Measurements from ENCODE around the gene HNRNPUL2.

- TF ChIP-seq CTCF (IDR thresholded peaks at IDR 0.05; ENCODE audit: insufficient read depth, low read length, poor library complexity, severe bottlenecking) (no peak), EZH2phosphoT487 (conservative IDR thresholded peaks at IDR 0.05; ENCODE audit: low read length) (no peak)
These were observed 62.7 kb downstream of the HNRNPUL2 start for GRCh38 chr11:62664405-62665074.

All from SU-DHL-6 (cell line).